ENCODE results near the gene CTNNBL1.
"Not testable (repeated sequence)": the region's sequence is repeated elsewhere in the genome, so short reads cannot be mapped to it uniquely, and the experiment has no call there.

Gene CTNNBL1

GRCh38 chr20:37856034-37856433 is 162.2 kb downstream of the CTNNBL1 start:
- not testable (repeated sequence) for DNase-seq

GRCh38 chr20:37856932-37857660 is 163.3 kb downstream of the CTNNBL1 start:
- no peak for DNase-seq

DNA sequence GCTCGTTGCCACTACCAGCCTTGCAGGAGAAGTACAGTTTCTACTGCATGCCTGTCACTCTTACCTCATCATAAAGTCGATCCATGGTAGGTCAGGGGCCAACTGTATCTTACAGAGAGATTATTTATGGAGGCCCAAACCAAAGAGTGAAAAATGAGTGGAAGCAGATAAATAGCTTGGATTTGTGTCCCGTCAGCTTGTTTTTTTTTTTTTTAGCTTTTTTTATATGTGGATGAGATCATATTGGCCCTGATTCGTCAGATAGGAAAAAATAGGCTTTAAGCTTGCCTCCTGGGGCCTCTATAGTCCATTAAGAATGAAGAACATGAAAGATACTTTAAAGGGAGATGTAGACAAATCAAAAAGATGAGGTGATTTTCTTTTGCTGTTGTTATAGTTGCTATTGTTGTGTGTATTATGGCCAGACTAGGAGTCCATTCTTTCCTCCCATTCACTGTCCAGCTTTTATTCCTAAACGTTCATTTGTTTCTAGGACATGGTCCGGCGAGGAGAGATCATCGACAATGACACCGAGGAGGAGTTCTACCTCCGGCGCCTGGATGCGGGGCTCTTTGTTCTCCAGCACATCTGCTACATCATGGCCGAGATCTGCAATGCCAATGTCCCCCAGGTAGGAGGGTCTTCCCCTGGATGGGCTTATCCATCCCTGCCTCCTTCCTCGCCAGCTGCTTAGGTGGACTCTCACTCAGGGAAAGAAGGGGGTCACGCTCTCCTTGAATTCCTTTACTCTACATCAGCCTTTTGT is 165.8 kb downstream of the CTNNBL1 start:
- DNase-seq: no peak

- DNase-seq: no peak
These were observed 169.5 kb downstream of the CTNNBL1 start for GRCh38 chr20:37863289-37863688.

DNA sequence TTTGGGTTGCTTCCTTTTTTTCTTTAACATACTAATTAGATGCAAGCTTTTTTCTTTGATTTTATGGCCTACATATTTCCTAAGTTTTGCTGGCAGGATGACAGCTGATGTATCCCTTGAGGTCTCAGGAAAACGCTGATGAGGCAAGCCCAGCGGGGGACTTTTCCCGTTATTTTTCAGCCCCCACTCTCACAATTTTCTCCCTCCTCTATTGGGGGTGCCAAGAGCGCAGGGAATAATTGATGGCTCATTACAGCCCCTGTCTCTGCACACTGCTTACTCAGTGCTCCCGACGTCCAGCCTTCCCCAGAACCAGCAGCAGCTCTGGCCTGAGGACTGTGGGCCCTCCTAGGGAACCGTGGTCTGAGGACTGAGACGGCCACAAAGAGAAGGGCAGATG is 170.5 kb downstream of the CTNNBL1 start:
- no peak for DNase-seq

- DNase-seq: no peak
These were observed 172.2 kb downstream of the CTNNBL1 start for GRCh38 chr20:37866051-37866450.

GRCh38 chr20:37867289-37868195 is 173.7 kb downstream of the CTNNBL1 start:
- DNase-seq: no peak

DNA sequence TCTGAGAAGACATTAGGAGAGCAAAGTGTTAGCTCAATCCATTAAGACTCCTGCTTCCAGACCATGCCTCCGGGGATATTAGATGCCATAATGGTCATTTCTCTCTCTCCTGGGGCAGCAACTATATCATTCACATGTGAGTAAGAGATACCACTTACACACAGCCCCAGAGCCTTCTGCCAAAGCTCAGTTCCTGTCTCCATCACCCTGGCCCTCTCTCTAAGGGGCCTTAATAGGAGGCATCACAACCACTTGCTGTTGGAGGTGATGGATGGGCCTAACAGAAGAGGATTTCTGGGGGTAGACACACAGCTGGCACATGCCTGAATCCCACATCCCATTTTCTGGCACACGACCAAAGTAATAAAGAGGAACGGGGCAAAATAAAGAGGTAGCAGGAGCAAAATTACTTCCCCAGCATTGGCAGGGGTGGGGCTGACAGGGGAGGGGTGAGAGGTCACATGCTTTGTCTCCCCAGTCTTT is 175.1 kb downstream of the CTNNBL1 start:
- DNase-seq: no peak

- no peak for DNase-seq
These were observed 175.6 kb downstream of the CTNNBL1 start for GRCh38 chr20:37869334-37869861.

DNA sequence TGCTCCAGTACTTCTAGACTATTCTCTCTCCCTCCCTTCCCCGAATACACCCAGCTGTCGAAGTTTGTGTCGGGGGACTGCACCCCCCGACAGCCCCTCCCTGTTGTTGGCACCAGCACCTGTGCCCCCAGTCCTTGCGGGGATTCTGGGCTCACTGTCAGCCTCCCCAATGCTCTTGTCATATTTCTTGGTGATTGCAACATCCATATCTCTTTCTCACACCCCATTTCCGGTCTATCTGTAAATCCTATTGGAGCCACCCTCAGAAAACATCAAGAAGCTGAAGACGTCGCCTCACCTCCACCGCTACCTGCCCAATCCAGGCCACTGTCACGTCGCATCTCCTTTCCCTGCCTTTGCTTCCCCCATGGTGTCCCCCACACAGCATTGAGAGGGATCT is 176.5 kb downstream of the CTNNBL1 start:
- DNase-seq: no peak

GRCh38 chr20:37871751-37872150 is 177.9 kb downstream of the CTNNBL1 start:
- no peak for DNase-seq

DNA sequence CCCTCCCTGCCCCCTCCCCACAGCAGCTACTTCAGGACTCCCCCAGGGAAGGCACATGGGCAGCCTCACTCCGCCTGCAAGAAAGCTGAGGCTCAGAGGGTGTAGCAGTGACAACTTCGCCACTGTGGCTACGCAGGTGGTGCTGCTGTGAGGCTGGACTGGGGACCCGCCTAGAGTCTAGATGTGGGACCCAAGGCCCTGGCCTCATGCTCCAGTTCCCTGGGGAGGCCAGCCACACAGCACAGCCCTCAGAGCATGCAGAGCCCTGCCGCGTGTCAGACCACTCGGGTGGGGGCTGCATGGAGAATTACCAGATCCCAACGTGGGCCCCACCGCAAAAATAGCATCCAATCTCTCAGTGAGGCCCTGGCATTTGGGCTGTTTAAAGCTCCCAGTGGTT is 178.3 kb downstream of the CTNNBL1 start:
- DNase-seq: no peak

DNA sequence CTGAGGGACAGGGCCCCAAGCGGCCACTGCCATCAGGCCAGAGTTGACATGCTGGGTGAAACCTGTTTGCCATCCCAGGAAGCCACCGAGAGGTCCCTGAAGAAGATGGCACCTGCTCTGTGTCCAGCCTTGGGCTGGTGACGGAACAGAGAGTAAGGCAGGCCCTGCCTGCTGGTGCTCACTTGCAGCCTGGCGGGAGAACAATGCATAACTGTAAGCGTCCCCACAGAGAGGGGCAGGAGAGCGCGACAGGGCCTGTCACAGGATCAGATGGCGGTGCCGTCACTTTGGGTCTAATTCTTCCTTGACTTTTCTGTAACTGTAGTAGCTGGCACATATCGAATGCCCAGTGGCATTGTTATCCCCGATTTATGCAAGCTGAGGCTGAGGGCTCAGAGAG is 180.1 kb downstream of the CTNNBL1 start:
- peak in 7 of 14 donors; percentile 7 to 34 (median 17) for DNase-seq

DNA sequence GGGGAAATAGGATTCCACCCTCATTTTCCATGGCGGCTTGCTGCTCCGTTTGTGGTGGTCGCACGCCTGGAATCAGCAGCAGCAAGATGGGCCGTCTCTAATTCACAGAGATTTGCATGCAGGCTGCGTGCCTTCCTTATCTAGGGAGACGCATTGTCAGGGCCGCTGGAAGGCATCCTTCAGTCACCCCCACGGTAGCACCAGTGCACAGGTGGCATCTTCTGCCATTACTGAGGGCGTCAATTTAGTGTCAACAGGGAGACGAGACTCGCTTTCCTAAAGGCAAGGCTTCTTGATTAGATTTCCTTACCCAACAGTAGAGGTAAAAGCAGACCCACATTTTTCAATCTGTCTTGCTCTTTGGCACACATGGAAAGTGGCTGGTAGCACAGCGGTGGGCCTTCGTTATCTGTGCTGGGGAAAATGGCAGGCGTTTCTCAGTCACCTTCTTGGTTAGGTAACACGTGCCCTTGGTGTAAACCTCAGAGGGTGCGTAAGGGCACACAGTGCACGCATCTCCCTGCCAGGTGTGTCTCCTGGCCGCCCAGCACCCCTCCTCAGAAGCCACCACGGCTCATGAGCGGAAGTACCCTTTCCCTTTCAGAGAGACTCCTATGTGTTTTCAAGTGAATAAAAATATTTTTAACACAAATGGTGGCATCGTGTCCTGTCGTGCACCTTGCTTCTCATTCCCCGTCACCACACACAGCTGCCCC is 181.8 kb downstream of the CTNNBL1 start:
- DNase-seq: no peak

- DNase-seq: no peak
These were observed 183.0 kb downstream of the CTNNBL1 start for GRCh38 chr20:37876863-37877262.

- no peak for DNase-seq
These were observed 184.3 kb downstream of the CTNNBL1 start for GRCh38 chr20:37877832-37878772.

GRCh38 chr20:37878835-37879599 is 185.2 kb downstream of the CTNNBL1 start:
- no peak for DNase-seq

DNA sequence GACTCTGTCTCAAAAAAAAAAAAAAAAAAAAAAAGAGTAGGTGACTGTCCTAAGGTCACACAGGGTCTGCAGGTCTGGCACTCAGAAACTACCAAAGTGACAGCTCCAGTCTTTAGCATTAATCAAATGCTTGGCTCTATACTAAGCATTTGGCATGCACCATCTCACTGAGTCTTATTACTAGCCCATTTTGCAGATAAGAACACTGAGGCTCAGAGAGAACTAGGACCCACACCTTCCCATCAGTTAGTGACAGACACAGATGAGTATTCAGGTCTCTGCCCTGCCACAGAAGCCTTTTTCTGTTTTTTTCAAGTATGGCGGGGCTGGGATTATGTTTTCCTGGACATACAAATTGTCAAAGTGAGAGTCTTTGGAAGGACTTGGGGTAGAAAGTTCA is 186.0 kb downstream of the CTNNBL1 start:
- DNase-seq: no peak

DNA sequence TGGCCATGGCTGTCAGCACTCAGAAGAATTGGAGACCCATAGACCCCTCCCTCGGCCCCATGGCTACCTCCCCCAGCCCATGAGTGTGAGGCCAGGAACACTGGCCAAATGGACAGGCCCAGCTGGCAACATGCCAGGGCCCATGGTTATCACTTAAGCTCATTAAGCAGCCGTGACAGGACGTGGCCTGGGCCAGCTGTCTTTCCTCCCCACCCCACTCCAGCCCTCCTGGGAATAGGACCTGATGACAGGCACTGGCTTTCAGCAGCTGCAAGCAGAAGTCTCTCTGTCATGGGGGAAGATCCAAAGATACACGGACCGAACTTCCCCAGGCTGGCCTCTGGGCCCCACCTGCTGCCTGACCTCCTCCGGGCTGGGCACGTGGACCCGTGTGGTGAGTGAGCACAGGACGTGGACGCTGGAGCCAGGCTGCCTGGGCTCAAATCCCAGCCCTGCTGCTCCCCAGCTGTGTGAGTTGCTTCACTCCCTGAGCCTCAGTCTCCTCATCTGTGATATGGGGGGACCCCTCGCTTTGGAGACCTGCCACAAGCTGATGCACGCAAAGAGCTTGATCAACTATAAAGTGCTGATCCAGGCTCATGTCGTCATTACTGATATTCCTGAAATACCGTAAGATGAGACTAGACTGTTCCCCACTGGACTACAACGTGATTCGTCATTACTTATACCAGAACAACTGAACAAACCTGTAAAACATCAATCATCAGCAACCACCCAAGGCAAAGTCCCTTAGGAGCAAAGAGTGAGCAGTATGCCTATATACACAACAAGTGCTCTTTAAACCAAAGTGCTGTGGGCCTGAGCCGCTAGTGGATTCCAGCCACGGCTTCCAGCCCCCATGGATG is 187.1 kb downstream of the CTNNBL1 start:
- no peak for DNase-seq
